LNCaP clone FGC (cell line): Measurements from ENCODE around the gene ZNF808.
"Not testable (repeated sequence)": the region's sequence is repeated elsewhere in the genome, so short reads cannot be mapped to it uniquely, and the experiment has no call there.

ENCODE experiments used
- DNase-seq: peaks from one replicate; pipeline ENCODE4 v3.0.0-alpha.2; 2011; ENCODE audit warnings: low read depth
- H3K4me3 ChIP-seq: 2 replicates; pipeline ENCODE4 v1.5.1; 2011; ENCODE audit warnings: mild to moderate bottlenecking, low read depth, low read length, control low read depth
- CTCF ChIP-seq: IDR thresholded peaks from 2 replicates; pipeline ENCODE4 v1.5.1; 2012; ENCODE audit warnings: mild to moderate bottlenecking; ENCODE audit not compliant: control insufficient read depth, insufficient read depth; ENCODE audit errors: extremely low read depth

The ZNF808 gene

GRCh38 chr19:52507266-52507665, 20.2 kb upstream of the ZNF808 start:
- no peak for DNase-seq
- no peak overlapping the region for H3K4me3 ChIP-seq
- no peak for TF ChIP-seq CTCF

- DNase-seq = no peak
Observed at GRCh38 chr19:52516191-52516590, 11.3 kb upstream of the ZNF808 start.

GRCh38 chr19:52518646-52519045, 8.8 kb upstream of the ZNF808 start:
- DNase-seq = no peak
- H3K4me3 ChIP-seq = no peak overlapping the region
- no peak for TF ChIP-seq CTCF

More at GRCh38 chr19:52516191-52516590, 11.3 kb upstream of the ZNF808 start:
- H3K4me3 ChIP-seq = no peak overlapping the region
- no peak for TF ChIP-seq CTCF

- DNase-seq = not testable (repeated sequence)
Observed at GRCh38 chr19:52519175-52519574, 8.3 kb upstream of the ZNF808 start.

GRCh38 chr19:52520013-52520412, 7.5 kb upstream of the ZNF808 start:
- H3K4me3 ChIP-seq = no peak overlapping the region
- TF ChIP-seq CTCF = no peak
- DNase-seq = no peak

More at GRCh38 chr19:52519175-52519574, 8.3 kb upstream of the ZNF808 start:
- not testable (repeated sequence) for H3K4me3 ChIP-seq

- no peak for DNase-seq
- TF ChIP-seq CTCF = no peak
- H3K4me3 ChIP-seq = no peak overlapping the region
Observed at GRCh38 chr19:52522551-52522950, 4.9 kb upstream of the ZNF808 start.

- no peak overlapping the region for H3K4me3 ChIP-seq
- no peak for DNase-seq
- no peak for TF ChIP-seq CTCF
Observed at GRCh38 chr19:52524086-52524485, 3.4 kb upstream of the ZNF808 start.
